K562 (cell line): ENCODE results near the gene FAM24A. TPM values are rescaled to one million over a fixed set of nuclear protein-coding genes. Genes with fewer than 3 reads are reported as not detected.

Experiments used
- BACH1 ChIP-seq: fragments of 200-800 bp; sonication (Bioruptor generic); IDR thresholded peaks from 2 replicates; pipeline ENCODE4 v1.6.1; 2016; ENCODE audit warnings: missing genetic modification characterization, missing compliant biosample characterization
- CBFA2T3 ChIP-seq: fragments of 450-650 bp; IDR thresholded peaks from 2 replicates; pipeline ENCODE4 v1.6.1; 2017
- CHCHD3 ChIP-seq: fragments of 250-450 bp; sonication (Bioruptor Pico); IDR thresholded peaks from 2 replicates; pipeline ENCODE4 v2.1.2; 2022; ENCODE audit warnings: mild to moderate bottlenecking
- CHD1 ChIP-seq: fragments of 200-600 bp; sonication (generic); IDR thresholded peaks from one replicate; pipeline ENCODE4 v1.6.1; 2012; ENCODE audit warnings: mild to moderate bottlenecking, moderate library complexity, low read length, inconsistent platforms
- CLOCK ChIP-seq: fragments of 250-450 bp; sonication (Bioruptor Pico); IDR thresholded peaks from 2 replicates; pipeline ENCODE4 v1.4.0; 2020; ENCODE audit warnings: mild to moderate bottlenecking, moderate library complexity, borderline replicate concordance
- FOXM1 ChIP-seq, 2 experiments: fragments of 450-650 bp in 1 of 2; sonication (generic) in 1 of 2; formaldehyde crosslinking in 1 of 2; IDR thresholded peaks; 2 replicates each; pipeline versions ENCODE4 v1.6.1 to v1.9.0; 2017 to 2022; ENCODE audit warnings: low read depth in 2 of 2, mild to moderate bottlenecking in 2 of 2, missing genetic modification reagents in 1 of 2, moderate library complexity in 1 of 2
- GABPB2 ChIP-seq: fragments of 250-450 bp; sonication (Bioruptor Pico); conservative IDR thresholded peaks from 2 replicates; pipeline ENCODE4 v1.5.1; 2021; ENCODE audit warnings: mild to moderate bottlenecking
- HIVEP1 ChIP-seq: fragments of 250-450 bp; sonication (Bioruptor Pico); IDR thresholded peaks from 2 replicates; pipeline ENCODE4 v1.4.0; 2020; ENCODE audit warnings: mild to moderate bottlenecking
- HLTF ChIP-seq: fragments of 450-650 bp; IDR thresholded peaks from 2 replicates; pipeline ENCODE4 v1.6.1; 2016
- HMGXB4 ChIP-seq: sonication (generic); formaldehyde crosslinking; IDR thresholded peaks from 2 replicates; pipeline ENCODE4 v1.8.1; 2023; ENCODE audit warnings: mild to moderate bottlenecking, missing genetic modification reagents
- KAT2B ChIP-seq: IDR thresholded peaks from one replicate; pipeline ENCODE4 v1.6.1; 2012; ENCODE audit warnings: low read depth, mild to moderate bottlenecking, control low read depth, inconsistent platforms, low read length, moderate library complexity
- KHSRP ChIP-seq: fragments of 450-650 bp; IDR thresholded peaks from 2 replicates; pipeline ENCODE4 v1.6.1; 2017
- MTA3 ChIP-seq: fragments of 450-650 bp; formaldehyde crosslinking; IDR thresholded peaks from 2 replicates; pipeline ENCODE4 v1.6.1; 2017; ENCODE audit warnings: mild to moderate bottlenecking, borderline replicate concordance
- PCBP1 ChIP-seq: fragments of 200-400 bp; formaldehyde crosslinking; IDR thresholded peaks from 2 replicates; pipeline ENCODE4 v1.6.1; 2018; ENCODE audit warnings: mild to moderate bottlenecking, low read depth, low read length; ENCODE audit not compliant: poor library complexity, severe bottlenecking
- PPARD ChIP-seq: fragments of 250-450 bp; sonication (Bioruptor Pico); IDR thresholded peaks from 2 replicates; pipeline ENCODE4 v1.8.0; 2022; ENCODE audit warnings: inconsistent platforms, mild to moderate bottlenecking, moderate library complexity
- PURB ChIP-seq: sonication (generic); formaldehyde crosslinking; IDR thresholded peaks from 2 replicates; pipeline ENCODE4 v1.9.0; 2021; ENCODE audit warnings: low read depth, mild to moderate bottlenecking, missing genetic modification reagents
- RNF219 ChIP-seq: fragments of 250-450 bp; sonication (Bioruptor Pico); IDR thresholded peaks from 2 replicates; pipeline ENCODE4 v1.5.0; 2022; ENCODE audit warnings: mild to moderate bottlenecking
- ZBTB1 ChIP-seq: sonication (generic); formaldehyde crosslinking; IDR thresholded peaks from 2 replicates; pipeline ENCODE4 v1.8.1; 2023; ENCODE audit warnings: missing genetic modification reagents, low read depth, mild to moderate bottlenecking, borderline replicate concordance
- ZFPM2 ChIP-seq: fragments of 250-450 bp; sonication (Bioruptor Pico); IDR thresholded peaks from 2 replicates; pipeline ENCODE4 v1.5.1; 2022; ENCODE audit warnings: mild to moderate bottlenecking
- ZNF121 ChIP-seq: sonication (generic); formaldehyde crosslinking; conservative IDR thresholded peaks from 2 replicates; pipeline ENCODE4 v1.8.0; 2022; ENCODE audit warnings: missing genetic modification reagents
- ZNF217 ChIP-seq: sonication (generic); formaldehyde crosslinking; IDR thresholded peaks from 2 replicates; pipeline ENCODE4 v1.8.0; 2022; ENCODE audit warnings: mild to moderate bottlenecking, missing genetic modification reagents
- ZNF830 ChIP-seq: fragments of 250-450 bp; sonication (Bioruptor Pico); IDR thresholded peaks from 2 replicates; pipeline ENCODE4 v1.5.0; 2021; ENCODE audit warnings: mild to moderate bottlenecking
- polyA plus RNA-seq, 8 experiments: library from polyadenylated mRNA; depleted of rRNA in 4 of 8; stranded (reverse) in 5 of 8; unstranded in 3 of 8; fragments of >200 nt; fragmentation: Nextera tagmentation in 2 of 8; fragmentation: Illumina TruSeq in 1 of 8; extraction: Ambion mirVana in 2 of 8; extraction: Trizol in 1 of 8; gene quantifications; 2 replicates each; pipeline versions ENCODE4 v1.2.1 to v1.2.3, GENCODE V29; 2011 to 2014; ENCODE audit warnings: inconsistent platforms in 1 of 8, missing spikeins in 1 of 8
- total RNA-seq, 7 experiments: library from RNA; depleted of rRNA in 6 of 7; stranded (reverse); fragments of >200 nt in 6 of 7; fragmentation: Illumina TruSeq in 2 of 7; extraction: Trizol in 2 of 7; gene quantifications; 2 replicates each; pipeline versions ENCODE4 v1.2.1 to v1.2.3, GENCODE V29; 2011 to 2021; ENCODE audit warnings: low replicate concordance in 1 of 7

Gene FAM24A
- total and polyA plus RNA-seq, 9 of the 15 experiments (the other 6 are each of a cell fraction or from before 2014, with no cell fraction given) = not detected

- TF ChIP-seq CLOCK (CRISPR knock-in tag) (no peak), PURB (no peak), RNF219 (no peak), BACH1 (tag) (no peak), PPARD (CRISPR knock-in tag) (no peak), ZNF121 (CRISPR knock-in tag) (no peak), KAT2B (no peak), ZNF830 (CRISPR knock-in tag) (no peak), CHCHD3 (CRISPR knock-in tag) (no peak), ZFPM2 (no peak), ZBTB1 (CRISPR knock-in tag) (no peak), KHSRP (no peak), HIVEP1 (CRISPR knock-in tag) (no peak), PCBP1 (no peak), MTA3 (0 out of 2 replicates have a peak, but pooled peaks have one; percentile 53), GABPB2 (CRISPR knock-in tag) (no peak), HMGXB4 (CRISPR knock-in tag) (no peak), CHD1 (no peak), ZNF217 (CRISPR knock-in tag) (no peak), FOXM1 (IDR thresholded peaks at IDR 0.05; ENCODE audit: low read depth) (no peak; the same call in 1 of the 2 replicates), FOXM1 (CRISPR knock-in tag; IDR thresholded peaks at IDR 0.05; ENCODE audit: low read depth) (no peak), HLTF (0 out of 2 replicates have a peak, but pooled peaks have one; percentile 13), CBFA2T3 (no peak)
These were observed 43.7 kb downstream of the FAM24A start, which contains the start of gene C10orf88 (continued) for GRCh38 chr10:122953902-122954730.
